ENCODE data around the gene VPS26A. TPM values are rescaled to one million over a fixed set of nuclear protein-coding genes. Genes with fewer than 3 reads are reported as not detected.

VPS26A gene
- total and polyA plus RNA-seq, 2 donors (not counting 3 experiments of a cell fraction or from before 2014, with no cell fraction given): 11.7 to 60.3 TPM

DNA sequence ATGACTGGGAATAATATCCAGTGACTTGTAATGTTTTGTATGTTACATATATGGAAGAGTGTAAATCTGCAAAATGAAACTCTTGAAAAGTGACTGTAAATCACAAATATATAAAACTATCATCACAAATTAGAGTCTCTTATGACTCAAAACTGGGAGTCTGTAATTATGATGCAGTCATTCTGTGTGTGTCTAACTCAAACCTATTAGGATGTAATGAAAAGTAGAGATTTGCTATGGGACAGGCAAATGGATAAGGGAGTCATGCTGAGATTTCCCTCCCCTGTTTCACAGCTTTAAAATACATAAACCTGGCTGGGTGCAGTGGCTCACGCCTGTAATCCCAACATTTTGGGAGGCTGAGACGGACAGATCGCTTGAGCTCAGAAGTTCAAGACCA, 87.5 kb downstream of the VPS26A start:
- DNase-seq (ENCODE audit: low read depth, low spot score) (no peak), FAIRE-seq (no peak)
- no peak overlapping the region for H3K4me3 ChIP-seq (replicated peaks in 1 of 3; ENCODE audit: insufficient read depth in 1 of 3, low read depth in 1 of 3, low read length in 3 of 3)
- H3K79me2 ChIP-seq (ENCODE audit: control insufficient read depth, insufficient read depth, low read length): no peaks in the 10 kb centered on the region
- H4K20me1 ChIP-seq (replicated peaks; ENCODE audit: control insufficient read depth, extremely low read depth, insufficient read depth, low read length): no peaks in the 10 kb centered on the region
- no peak overlapping the region for H3K4me2 ChIP-seq (ENCODE audit: insufficient read depth, low read length)
- POLR2A ChIA-PET: no interaction called here
- intact Hi-C loops (cut with micrococcal nuclease): no loop called here
- no peaks in the 10 kb centered on the region for H3K9me3 ChIP-seq (replicated peaks; ENCODE audit: control insufficient read depth, insufficient read depth, low read length)
- no peak overlapping the region for H3K9ac ChIP-seq (replicated peaks; ENCODE audit: extremely low read depth, insufficient read depth, low read length)
- no peak overlapping the region for H3K27ac ChIP-seq (ENCODE audit: insufficient read depth, low read depth, low read length)
- dilution Hi-C loops (cut with MboI; ENCODE audit: extremely low pct_ligation_motif_present, low sequenced_read_pairs): no loop called here
- TF ChIP-seq GATA2 (IDR thresholded peaks at IDR 0.05; ENCODE audit: insufficient read depth, insufficient read length, low read depth, low read length) (no peak), FOS (IDR thresholded peaks at IDR 0.05; ENCODE audit: borderline replicate concordance, insufficient read depth, low read length) (no peak), EZH2 (IDR thresholded peaks at IDR 0.05; ENCODE audit: borderline replicate concordance, low read depth, low read length, severe bottlenecking) (no peak), POLR2A (IDR thresholded peaks at IDR 0.05; ENCODE audit: low read depth, low read length) (no peak), POLR2AphosphoS5 (IDR thresholded peaks at IDR 0.05; ENCODE audit: insufficient read depth, low read depth, low read length) (no peak), JUN (IDR thresholded peaks at IDR 0.05; ENCODE audit: borderline replicate concordance, insufficient read depth, insufficient read length, low read depth) (no peak), MYC (IDR thresholded peaks at IDR 0.05; ENCODE audit: low read depth, low read length) (no peak)
- TF ChIP-seq, protein P1, sequence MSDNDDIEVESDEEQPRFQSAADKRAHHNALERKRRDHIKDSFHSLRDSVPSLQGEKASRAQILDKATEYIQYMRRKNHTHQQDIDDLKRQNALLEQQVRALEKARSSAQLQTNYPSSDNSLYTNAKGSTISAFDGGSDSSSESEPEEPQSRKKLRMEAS (IDR thresholded peaks at IDR 0.05; ENCODE audit: insufficient read depth, insufficient read length): no peak
- TF ChIP-seq, protein P2, sequence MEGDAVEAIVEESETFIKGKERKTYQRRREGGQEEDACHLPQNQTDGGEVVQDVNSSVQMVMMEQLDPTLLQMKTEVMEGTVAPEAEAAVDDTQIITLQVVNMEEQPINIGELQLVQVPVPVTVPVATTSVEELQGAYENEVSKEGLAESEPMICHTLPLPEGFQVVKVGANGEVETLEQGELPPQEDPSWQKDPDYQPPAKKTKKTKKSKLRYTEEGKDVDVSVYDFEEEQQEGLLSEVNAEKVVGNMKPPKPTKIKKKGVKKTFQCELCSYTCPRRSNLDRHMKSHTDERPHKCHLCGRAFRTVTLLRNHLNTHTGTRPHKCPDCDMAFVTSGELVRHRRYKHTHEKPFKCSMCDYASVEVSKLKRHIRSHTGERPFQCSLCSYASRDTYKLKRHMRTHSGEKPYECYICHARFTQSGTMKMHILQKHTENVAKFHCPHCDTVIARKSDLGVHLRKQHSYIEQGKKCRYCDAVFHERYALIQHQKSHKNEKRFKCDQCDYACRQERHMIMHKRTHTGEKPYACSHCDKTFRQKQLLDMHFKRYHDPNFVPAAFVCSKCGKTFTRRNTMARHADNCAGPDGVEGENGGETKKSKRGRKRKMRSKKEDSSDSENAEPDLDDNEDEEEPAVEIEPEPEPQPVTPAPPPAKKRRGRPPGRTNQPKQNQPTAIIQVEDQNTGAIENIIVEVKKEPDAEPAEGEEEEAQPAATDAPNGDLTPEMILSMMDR (IDR thresholded peaks at IDR 0.05; ENCODE audit: extremely low read depth in 1 of 2, insufficient read depth in 1 of 2, low read depth in 1 of 2, low read length in 2 of 2): no peak
- H3K4me1 ChIP-seq (ENCODE audit: control insufficient read depth, extremely low read depth, insufficient read depth, low read length): peaks cover 14% of the 10 kb centered on the region
- H3K27me3 ChIP-seq (ENCODE audit: control insufficient read depth in 2 of 2, insufficient read depth in 2 of 2, low read length in 2 of 2): peaks cover 0 to 2% of the 10 kb centered on the region in 2 experiments
- no TSS peak for BruUV-seq (replicated peaks)
- H2AFZ ChIP-seq (ENCODE audit: low read depth, low read length): no peak overlapping the region
- CTCF ChIA-PET: interaction anchor here (0.7 to 2.1 kb wide), 2 partner anchors 180 to 207 kb away, joined by 3 to 8 read pairs; no protein-coding TSS in a partner anchor
- H3K9me1 ChIP-seq (replicated peaks; ENCODE audit: control insufficient read depth, extremely low read depth, insufficient read depth, low read length): no peaks in the 10 kb centered on the region
- H3K36me3 ChIP-seq (ENCODE audit: control insufficient read depth in 2 of 2, extremely low read depth in 1 of 2, insufficient read depth in 2 of 2, low read length in 2 of 2): peaks cover 7 to 11% of the 10 kb centered on the region in 2 experiments
